ENCODE results near the gene RCC2. TPM values are rescaled to one million over a fixed set of nuclear protein-coding genes. Genes with fewer than 3 reads are reported as not detected.

RCC2 gene
- polyA plus RNA-seq, 1 of the 3 experiments (the other 2 are of a cell fraction), result 53.8 TPM

DNA sequence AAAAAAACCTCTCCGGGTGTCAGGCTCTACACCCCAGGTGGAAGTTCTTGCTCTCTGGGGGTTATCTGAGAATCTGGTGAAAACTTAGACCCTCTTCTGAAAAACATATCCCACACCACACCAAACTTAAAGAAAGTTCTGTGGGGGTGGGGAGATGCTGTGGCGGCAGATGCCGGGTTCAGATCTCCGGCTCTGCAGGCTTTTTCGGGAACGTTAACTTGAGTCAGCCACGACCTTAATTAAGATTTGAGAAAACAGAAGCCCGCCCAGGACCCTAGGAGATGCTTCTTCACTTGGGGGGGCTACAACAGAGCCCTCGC lies 2.3 kb downstream of the RCC2 start (continued):
- TF ChIP-seq FOSL2 (IDR thresholded peaks at IDR 0.05; ENCODE audit: borderline replicate concordance, low read depth) (no peak), YY1 (IDR thresholded peaks at IDR 0.05; ENCODE audit: low read depth) (no peak)
- TF ChIP-seq, protein P1, sequence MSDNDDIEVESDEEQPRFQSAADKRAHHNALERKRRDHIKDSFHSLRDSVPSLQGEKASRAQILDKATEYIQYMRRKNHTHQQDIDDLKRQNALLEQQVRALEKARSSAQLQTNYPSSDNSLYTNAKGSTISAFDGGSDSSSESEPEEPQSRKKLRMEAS (IDR thresholded peaks at IDR 0.05; ENCODE audit: low read depth), result no peak
- TF ChIP-seq, protein P2, sequence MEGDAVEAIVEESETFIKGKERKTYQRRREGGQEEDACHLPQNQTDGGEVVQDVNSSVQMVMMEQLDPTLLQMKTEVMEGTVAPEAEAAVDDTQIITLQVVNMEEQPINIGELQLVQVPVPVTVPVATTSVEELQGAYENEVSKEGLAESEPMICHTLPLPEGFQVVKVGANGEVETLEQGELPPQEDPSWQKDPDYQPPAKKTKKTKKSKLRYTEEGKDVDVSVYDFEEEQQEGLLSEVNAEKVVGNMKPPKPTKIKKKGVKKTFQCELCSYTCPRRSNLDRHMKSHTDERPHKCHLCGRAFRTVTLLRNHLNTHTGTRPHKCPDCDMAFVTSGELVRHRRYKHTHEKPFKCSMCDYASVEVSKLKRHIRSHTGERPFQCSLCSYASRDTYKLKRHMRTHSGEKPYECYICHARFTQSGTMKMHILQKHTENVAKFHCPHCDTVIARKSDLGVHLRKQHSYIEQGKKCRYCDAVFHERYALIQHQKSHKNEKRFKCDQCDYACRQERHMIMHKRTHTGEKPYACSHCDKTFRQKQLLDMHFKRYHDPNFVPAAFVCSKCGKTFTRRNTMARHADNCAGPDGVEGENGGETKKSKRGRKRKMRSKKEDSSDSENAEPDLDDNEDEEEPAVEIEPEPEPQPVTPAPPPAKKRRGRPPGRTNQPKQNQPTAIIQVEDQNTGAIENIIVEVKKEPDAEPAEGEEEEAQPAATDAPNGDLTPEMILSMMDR (IDR thresholded peaks at IDR 0.05), result no peak

DNA sequence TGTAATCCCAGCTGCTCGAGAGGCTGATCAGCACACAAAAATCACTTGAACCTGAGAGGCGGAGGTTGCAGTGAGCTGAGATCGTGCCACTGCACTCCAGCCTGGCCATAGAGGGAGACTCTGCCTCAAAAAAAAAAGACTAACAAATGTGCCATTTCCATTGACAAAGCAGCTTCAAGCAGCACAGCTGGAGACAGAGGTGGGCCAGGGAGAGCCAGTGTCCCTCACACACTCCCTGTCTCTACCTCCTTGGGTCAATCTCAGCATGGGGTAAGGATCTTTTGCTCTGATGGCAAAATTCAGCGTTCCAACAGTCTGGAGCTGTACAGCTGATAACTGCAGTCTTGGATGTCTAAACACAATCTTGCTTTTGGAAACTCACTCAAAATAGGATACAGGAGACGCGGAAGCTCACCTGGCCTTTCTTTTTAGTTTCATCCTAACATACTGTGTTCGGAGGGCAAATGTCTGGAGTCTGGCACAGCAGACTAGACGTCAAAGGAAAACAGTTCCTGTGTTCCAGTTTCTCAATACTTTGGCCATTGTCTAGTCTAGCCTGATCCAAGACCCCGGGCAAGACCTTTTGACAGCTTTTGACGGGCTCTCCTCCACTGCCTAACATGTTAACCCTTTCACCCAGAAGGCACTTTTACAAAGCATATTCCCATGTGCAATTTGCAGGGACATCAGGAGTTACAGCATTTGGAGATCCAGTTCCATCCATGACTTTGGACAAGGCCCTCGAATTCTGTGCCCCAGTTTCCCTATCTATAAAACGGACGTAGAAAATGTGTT lies 2.9 kb downstream of the RCC2 start:
- peak overlapping the region; percentile 71 to 86 for H3K4me3 ChIP-seq (ENCODE audit: low read depth in 2 of 2, low read length in 1 of 2)
- H3K9me3 ChIP-seq, result no peaks in the 10 kb centered on the region
- H3F3A ChIP-seq (replicated peaks; ENCODE audit: insufficient read depth), result peaks cover 16% of the 10 kb centered on the region
- H3K9ac ChIP-seq, result peak overlapping the region; percentile 62
- WGBS (ENCODE audit: low lambda C conversion rate), result 54% methylated on average over 10 of the region's 13 CpGs
- H4K20me1 ChIP-seq (ENCODE audit: insufficient read depth), result peaks cover 52% of the 10 kb centered on the region
- peaks cover 10 to 31% of the 10 kb centered on the region in 2 experiments for H3K36me3 ChIP-seq (replicated peaks in 1 of 2; ENCODE audit: control insufficient read depth in 1 of 2, insufficient read depth in 2 of 2, low read length in 1 of 2)
- no peak for DNase-seq
- H3K27ac ChIP-seq (ENCODE audit: low read depth in 2 of 2, low read length in 1 of 2), result peak overlapping the region in 1 of 2 experiments; percentile 30; a peak in 3 of 4 replicates
- CTCF ChIA-PET, result interaction anchor here (1.5 kb wide), 1 partner anchor 10 kb away, joined by 3 read pairs; no protein-coding TSS in a partner anchor
- peak overlapping the region; percentile 91 for H3K4me2 ChIP-seq
- H3K79me2 ChIP-seq (ENCODE audit: insufficient read depth), result peaks cover 78% of the 10 kb centered on the region
- H3K4me1 ChIP-seq (ENCODE audit: control insufficient read depth in 1 of 2, insufficient read depth in 2 of 2, low read depth in 1 of 2, low read length in 1 of 2), result peaks cover 25 to 29% of the 10 kb centered on the region in 2 experiments
- H3K27me3 ChIP-seq (ENCODE audit: insufficient read depth), result no peaks in the 10 kb centered on the region
- POLR2A ChIA-PET, result interaction anchor here (0.6 kb wide), 1 partner anchor 1416 kb away, joined by 4 read pairs; no protein-coding TSS in a partner anchor
- H3K9me2 ChIP-seq, result no peaks in the 10 kb centered on the region
- TF ChIP-seq MXI1 (IDR thresholded peaks at IDR 0.05; ENCODE audit: low read depth, low read length) (no peak), EZH2phosphoT487 (IDR thresholded peaks at IDR 0.05; ENCODE audit: borderline replicate concordance, low read depth) (no peak), JUND (IDR thresholded peaks at IDR 0.05) (no peak), GATA2 (CRISPR knock-in tag; IDR thresholded peaks at IDR 0.05) (no peak), FOXM1 (IDR thresholded peaks at IDR 0.05; ENCODE audit: low read depth) (no peak), SMC3 (IDR thresholded peaks at IDR 0.05; ENCODE audit: low read depth, low read length) (no peak), FOXJ3 (CRISPR knock-in tag; IDR thresholded peaks at IDR 0.05) (no peak), RFX5 (IDR thresholded peaks at IDR 0.05; ENCODE audit: low read length) (no peak), RXRA (IDR thresholded peaks at IDR 0.05; ENCODE audit: borderline replicate concordance, low read depth) (no peak)
- TF ChIP-seq, protein P3, sequence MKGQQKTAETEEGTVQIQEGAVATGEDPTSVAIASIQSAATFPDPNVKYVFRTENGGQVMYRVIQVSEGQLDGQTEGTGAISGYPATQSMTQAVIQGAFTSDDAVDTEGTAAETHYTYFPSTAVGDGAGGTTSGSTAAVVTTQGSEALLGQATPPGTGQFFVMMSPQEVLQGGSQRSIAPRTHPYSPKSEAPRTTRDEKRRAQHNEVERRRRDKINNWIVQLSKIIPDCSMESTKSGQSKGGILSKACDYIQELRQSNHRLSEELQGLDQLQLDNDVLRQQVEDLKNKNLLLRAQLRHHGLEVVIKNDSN (IDR thresholded peaks at IDR 0.05; ENCODE audit: borderline replicate concordance, low read depth), result no peak
- TF ChIP-seq, protein P2 (IDR thresholded peaks at IDR 0.05), result no peak
- TF ChIP-seq, protein P4, sequence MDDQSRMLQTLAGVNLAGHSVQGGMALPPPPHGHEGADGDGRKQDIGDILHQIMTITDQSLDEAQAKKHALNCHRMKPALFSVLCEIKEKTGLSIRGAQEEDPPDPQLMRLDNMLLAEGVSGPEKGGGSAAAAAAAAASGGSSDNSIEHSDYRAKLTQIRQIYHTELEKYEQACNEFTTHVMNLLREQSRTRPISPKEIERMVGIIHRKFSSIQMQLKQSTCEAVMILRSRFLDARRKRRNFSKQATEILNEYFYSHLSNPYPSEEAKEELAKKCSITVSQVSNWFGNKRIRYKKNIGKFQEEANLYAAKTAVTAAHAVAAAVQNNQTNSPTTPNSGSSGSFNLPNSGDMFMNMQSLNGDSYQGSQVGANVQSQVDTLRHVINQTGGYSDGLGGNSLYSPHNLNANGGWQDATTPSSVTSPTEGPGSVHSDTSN (IDR thresholded peaks at IDR 0.05), result no peak
- TF ChIP-seq, protein P5, sequence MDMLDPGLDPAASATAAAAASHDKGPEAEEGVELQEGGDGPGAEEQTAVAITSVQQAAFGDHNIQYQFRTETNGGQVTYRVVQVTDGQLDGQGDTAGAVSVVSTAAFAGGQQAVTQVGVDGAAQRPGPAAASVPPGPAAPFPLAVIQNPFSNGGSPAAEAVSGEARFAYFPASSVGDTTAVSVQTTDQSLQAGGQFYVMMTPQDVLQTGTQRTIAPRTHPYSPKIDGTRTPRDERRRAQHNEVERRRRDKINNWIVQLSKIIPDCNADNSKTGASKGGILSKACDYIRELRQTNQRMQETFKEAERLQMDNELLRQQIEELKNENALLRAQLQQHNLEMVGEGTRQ (IDR thresholded peaks at IDR 0.05; ENCODE audit: borderline replicate concordance, low read depth, low read length), result no peak
- TF ChIP-seq, protein P6, sequence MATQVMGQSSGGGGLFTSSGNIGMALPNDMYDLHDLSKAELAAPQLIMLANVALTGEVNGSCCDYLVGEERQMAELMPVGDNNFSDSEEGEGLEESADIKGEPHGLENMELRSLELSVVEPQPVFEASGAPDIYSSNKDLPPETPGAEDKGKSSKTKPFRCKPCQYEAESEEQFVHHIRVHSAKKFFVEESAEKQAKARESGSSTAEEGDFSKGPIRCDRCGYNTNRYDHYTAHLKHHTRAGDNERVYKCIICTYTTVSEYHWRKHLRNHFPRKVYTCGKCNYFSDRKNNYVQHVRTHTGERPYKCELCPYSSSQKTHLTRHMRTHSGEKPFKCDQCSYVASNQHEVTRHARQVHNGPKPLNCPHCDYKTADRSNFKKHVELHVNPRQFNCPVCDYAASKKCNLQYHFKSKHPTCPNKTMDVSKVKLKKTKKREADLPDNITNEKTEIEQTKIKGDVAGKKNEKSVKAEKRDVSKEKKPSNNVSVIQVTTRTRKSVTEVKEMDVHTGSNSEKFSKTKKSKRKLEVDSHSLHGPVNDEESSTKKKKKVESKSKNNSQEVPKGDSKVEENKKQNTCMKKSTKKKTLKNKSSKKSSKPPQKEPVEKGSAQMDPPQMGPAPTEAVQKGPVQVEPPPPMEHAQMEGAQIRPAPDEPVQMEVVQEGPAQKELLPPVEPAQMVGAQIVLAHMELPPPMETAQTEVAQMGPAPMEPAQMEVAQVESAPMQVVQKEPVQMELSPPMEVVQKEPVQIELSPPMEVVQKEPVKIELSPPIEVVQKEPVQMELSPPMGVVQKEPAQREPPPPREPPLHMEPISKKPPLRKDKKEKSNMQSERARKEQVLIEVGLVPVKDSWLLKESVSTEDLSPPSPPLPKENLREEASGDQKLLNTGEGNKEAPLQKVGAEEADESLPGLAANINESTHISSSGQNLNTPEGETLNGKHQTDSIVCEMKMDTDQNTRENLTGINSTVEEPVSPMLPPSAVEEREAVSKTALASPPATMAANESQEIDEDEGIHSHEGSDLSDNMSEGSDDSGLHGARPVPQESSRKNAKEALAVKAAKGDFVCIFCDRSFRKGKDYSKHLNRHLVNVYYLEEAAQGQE (IDR thresholded peaks at IDR 0.05; ENCODE audit: low read depth, low read length), result no peak
- TF ChIP-seq, protein P1 (IDR thresholded peaks at IDR 0.05; ENCODE audit: low read depth), result no peak
- no peak overlapping the region for H2AFZ ChIP-seq (ENCODE audit: low read depth)
